Heart right ventricle (tissue), 16 donors: ENCODE data around the gene TBC1D3E. TPM values are rescaled to one million over a fixed set of nuclear protein-coding genes. Genes with fewer than 3 reads are reported as not detected.
"Not testable (repeated sequence)": the region's sequence is repeated elsewhere in the genome, so short reads cannot be mapped to it uniquely, and the experiment has no call there.

Experiments used
- ATAC-seq, 8 donors: fragments of 200-7000 bp; cut with Tn5 transposase; one replicate each; pipeline ENCODE4 v1.9.1; 2020; ENCODE audit warnings: mild to moderate bottlenecking in 8 of 8, moderate library complexity in 8 of 8, moderate number of reproducible peaks in 1 of 8
- DNase-seq, 2 donors: peaks; one replicate each; pipeline ENCODE4 v3.0.0-alpha.2; 2020
- H3K27ac ChIP-seq, 10 donors: fragments of 200-600 bp; sonication (generic) in 2 of 10; one replicate each; pipeline versions ENCODE4 v1.5.0 to v1.8.0; 2020 to 2022; ENCODE audit warnings: mild to moderate bottlenecking in 3 of 10
- H3K27me3 ChIP-seq, 7 donors: fragments of 200-600 bp; one replicate each; pipeline ENCODE4 v1.8.0; 2021 to 2022; ENCODE audit warnings: mild to moderate bottlenecking in 2 of 7
- H3K36me3 ChIP-seq, 9 donors: fragments of 200-600 bp; sonication (generic) in 1 of 9; one replicate each; pipeline versions ENCODE4 v1.5.0 to v1.8.0; 2020 to 2022; ENCODE audit warnings: mild to moderate bottlenecking in 2 of 9
- H3K4me1 ChIP-seq, 9 donors: fragments of 200-600 bp; sonication (generic) in 1 of 9; one replicate each; pipeline versions ENCODE4 v1.5.0 to v1.8.0; 2020 to 2022; ENCODE audit warnings: mild to moderate bottlenecking in 4 of 9
- H3K4me3 ChIP-seq, 10 donors: fragments of 200-600 bp; sonication (generic) in 2 of 10; one replicate each; pipeline versions ENCODE4 v1.5.0 to v1.8.0; 2020 to 2022; ENCODE audit warnings: mild to moderate bottlenecking in 7 of 10, moderate library complexity in 2 of 10
- H3K9me3 ChIP-seq, 11 donors: fragments of 200-600 bp in 10 of 11; sonication (generic) in 2 of 11; one replicate each; pipeline versions ENCODE4 v1.5.0 to v1.8.0; 2013 to 2022; ENCODE audit warnings: mild to moderate bottlenecking in 2 of 11, control low read depth in 1 of 11, moderate library complexity in 1 of 11
- WGBS, 2 donors: extraction: QIAGEN DNeasy Blood & Tissue Kit; methylation state at CpG; one replicate each; pipeline ENCODE4 v1.1.7; 2013; ENCODE audit warnings: inconsistent platforms in 1 of 2; 5-methylcytosine and 5-hydroxymethylcytosine counted together
- intact Hi-C, 10 donors: fragments of 100-400 bp; cut with DNase I; formaldehyde crosslinking; loops; one replicate each; pipeline versions ENCODE4 v1.11.1 to v1.14.2; 2022
- long read RNA-seq, 3 donors: library from polyadenylated mRNA; unstranded; transcript quantifications; one replicate each; pipeline ENCODE4 v2.0.0, GENCODE V29; 2020 to 2021
- polyA plus RNA-seq, 2 donors: library from polyadenylated mRNA; stranded (reverse); fragments of 200-250 nt; gene quantifications; one replicate each; pipeline ENCODE4 v1.2.3, GENCODE V29; 2013
- total RNA-seq, 10 donors: library from RNA; stranded (reverse); fragmentation: NEBNext Ultra II Directional in 3 of 10; extraction: Animal tissue kit (Norgen Biotek cat#: 25700) in 3 of 10; gene quantifications; one replicate each; pipeline versions ENCODE4 v1.2.1 to v1.2.4, GENCODE V29; 2021 to 2023
- donor health status: Arrhythmogenic right ventricular cardiomyopathy.
- donor health status: ischemic (EF 13 %, LVEDD 7.1; RV severe dilation, severe dysfunction).
- donor health status: healthy with polysubstance abuse.
- donor health status: DM: no; HTN: yes; CAD: no.
- donor health status: DM: no; HTN: no; CAD: no.
- donor health status: ischemic (EF 25% LVEDD 6.9; RV normal size, moderate dysfunction).
- donor health status: ischemic (EF 25% LVEDD 5.7; RV mildly dilated, moderate dysfunction).
- donor health status: healthy.
- donor health status: DM: yes; HTN: yes; CAD: no.
- donor health status: Ischemic cardiomyopathy.
- donor health status: ischemic (EF 35%, LVEDD 5.7; RV mildly dilated, moderate dysfunction).
- donor health status: nonischemic (EF 11% LVEDD 7.7; RV severe dilation, severe dysfunction).
- donor health status: DM: yes; HTN: yes; CAD: no.
- donor health status: PGD.
- donor health status: ischemic (EF 29% LVEDD 5.4; RV normal size, mild dysfunction).
- donor health status: nonischemic (EF 23%, LVEDD 6.1; RV moderate dilation, normal function).

The TBC1D3E gene
- total RNA-seq, result not detected
- polyA plus RNA-seq, result under 1 TPM in 1 of 2 donors, not detected in 1; 0.03 TPM
- long read RNA-seq, donor 1, result 0 reads
- long read RNA-seq, donor 2, result 0 reads
- long read RNA-seq, donor 3, result 0 reads

DNA sequence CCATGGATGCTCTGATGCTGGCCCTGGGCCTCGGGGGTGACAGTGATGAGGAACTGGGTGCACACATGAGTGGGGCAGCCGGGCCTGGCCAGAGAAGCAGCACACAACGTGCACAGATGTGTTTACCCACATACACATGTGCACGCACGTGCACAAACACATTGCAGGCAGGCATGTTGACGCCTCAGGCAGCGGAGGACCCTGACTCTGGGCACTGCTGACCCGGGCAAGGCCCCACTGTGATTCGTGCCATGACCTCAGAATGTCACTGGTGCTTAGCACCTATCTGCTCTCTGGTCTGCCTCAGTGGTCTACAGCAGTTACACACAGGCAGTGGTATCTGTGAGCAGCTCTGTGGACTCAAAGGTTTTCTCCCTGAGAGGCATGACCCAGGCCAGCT lies at the start of gene TBC1D3E:
Gene TBC1D3E (plus strand): TSS at position 301 of the 400 bp plus-strand sequence. CDS start 1,545 bp downstream, outside the sequence.
- ATAC-seq, H3K27ac ChIP-seq, H3K9me3 ChIP-seq, DNase-seq, H3K27me3 ChIP-seq, H3K4me3 ChIP-seq, H3K4me1 ChIP-seq, intact Hi-C loops, H3K36me3 ChIP-seq: not testable (repeated sequence)
- no CpG with 5 or more reads among the region's 9 CpGs for WGBS, 2 donors

GRCh38 chr17:38087344-38087743 lies 40.4 kb upstream of the TBC1D3E start:
- peak in 1 of 8 donors; percentile 66 for ATAC-seq
- H3K9me3 ChIP-seq, intact Hi-C loops, H3K27me3 ChIP-seq, H3K36me3 ChIP-seq, H3K4me3 ChIP-seq, H3K4me1 ChIP-seq, H3K27ac ChIP-seq, DNase-seq: not testable (repeated sequence)
- no CpG with 5 or more reads among the region's 1 CpG for WGBS, 2 donors

DNA sequence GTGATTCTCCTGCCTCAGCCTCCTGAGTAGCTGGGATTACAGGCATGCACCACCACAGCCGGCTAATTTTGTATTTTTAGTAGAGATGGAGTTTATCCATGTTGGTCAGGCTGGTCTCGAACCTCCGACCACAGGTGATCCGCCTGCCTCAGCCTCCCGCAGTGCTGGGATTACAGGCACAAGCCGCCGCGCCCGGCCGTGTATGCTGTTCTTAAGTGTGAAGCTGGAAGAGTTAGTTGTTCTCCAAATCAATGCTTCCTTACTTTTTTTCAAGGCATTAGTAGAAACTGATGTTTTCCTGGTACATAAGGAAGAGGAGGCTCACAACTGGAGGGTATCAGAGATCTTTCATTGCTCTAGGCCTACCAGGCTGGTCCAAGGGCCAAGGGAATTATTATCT lies 39.6 kb upstream of the TBC1D3E start:
- H3K36me3 ChIP-seq, H3K4me3 ChIP-seq, H3K4me1 ChIP-seq, ATAC-seq, intact Hi-C loops, H3K27ac ChIP-seq, H3K9me3 ChIP-seq, H3K27me3 ChIP-seq: not testable (repeated sequence)
- peak in 1 of 2 donors; percentile 1 for DNase-seq
- WGBS, 2 donors, result 97% methylated on average over 6 of the region's 10 CpGs; no CpG with 5 or more reads in 1 of the 2 donors

DNA sequence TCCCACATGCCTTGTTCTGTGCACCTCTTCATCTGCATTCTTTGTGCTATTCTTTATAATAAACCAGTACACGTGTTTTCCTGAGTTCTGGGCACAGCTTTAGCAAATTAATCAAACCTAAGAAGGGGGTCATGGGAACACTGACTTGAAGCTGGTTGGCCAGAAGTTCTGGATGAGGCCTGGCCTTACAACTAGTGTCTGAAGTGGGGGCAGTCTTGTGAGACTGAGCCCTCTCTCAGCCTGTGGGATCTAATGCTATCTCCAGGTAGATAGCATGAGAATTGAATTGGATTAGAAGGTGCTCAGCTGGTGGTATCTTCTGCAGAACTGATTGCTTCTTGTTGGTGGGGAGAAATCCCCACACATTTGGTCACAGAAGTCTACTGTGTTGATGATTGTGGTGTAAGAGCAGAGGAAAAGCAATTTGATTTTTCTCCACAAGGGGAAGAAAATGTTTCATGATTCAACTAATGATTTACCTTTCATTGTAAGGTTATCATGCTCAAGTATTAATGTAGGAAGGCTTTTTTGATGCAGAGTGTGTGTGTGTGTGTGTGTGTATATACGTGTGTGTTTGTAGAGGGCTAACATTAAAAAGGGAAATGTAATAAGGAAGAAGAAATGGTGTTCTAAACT lies 33.6 kb upstream of the TBC1D3E start:
- ATAC-seq, H3K36me3 ChIP-seq, H3K27ac ChIP-seq, H3K4me3 ChIP-seq, H3K27me3 ChIP-seq, intact Hi-C loops, H3K4me1 ChIP-seq, H3K9me3 ChIP-seq, DNase-seq: not testable (repeated sequence)
- no CpG with 5 or more reads among the region's 2 CpGs for WGBS, 2 donors

- H3K4me3 ChIP-seq, H3K9me3 ChIP-seq, H3K27ac ChIP-seq, ATAC-seq, H3K4me1 ChIP-seq, DNase-seq, H3K27me3 ChIP-seq, intact Hi-C loops, H3K36me3 ChIP-seq: not testable (repeated sequence)
- WGBS, 2 donors, result no CpG with 5 or more reads among the region's 1 CpG
Observed at GRCh38 chr17:38099262-38099661, 28.5 kb upstream of the TBC1D3E start.

- ATAC-seq, H3K9me3 ChIP-seq, H3K4me3 ChIP-seq, H3K4me1 ChIP-seq, DNase-seq, intact Hi-C loops, H3K27me3 ChIP-seq, H3K36me3 ChIP-seq, H3K27ac ChIP-seq: not testable (repeated sequence)
- no CpG with 5 or more reads among the region's 1 CpG for WGBS, 2 donors
Observed at GRCh38 chr17:38119829-38120228, 7.9 kb upstream of the TBC1D3E start.

GRCh38 chr17:38134860-38135259 lies 7.1 kb downstream of the TBC1D3E start:
- ATAC-seq, intact Hi-C loops, H3K27me3 ChIP-seq, H3K4me1 ChIP-seq, H3K4me3 ChIP-seq, H3K36me3 ChIP-seq, H3K9me3 ChIP-seq, H3K27ac ChIP-seq: not testable (repeated sequence)
- DNase-seq, result peak in 1 of 2 donors; percentile 12
- WGBS, 2 donors, result 92 to 97% methylated on average over 8 to 9 of the region's 16 CpGs

Other genes starting within 250 kb of the TBC1D3E start
- not detected for gene TBC1D3K, start 203.5 kb upstream of the TBC1D3E start, total RNA-seq
- gene TBC1D3K, start 203.5 kb upstream of the TBC1D3E start, polyA plus RNA-seq, result not detected
- gene TBC1D3L, start 138.9 kb upstream of the TBC1D3E start, total RNA-seq, result 1 to 10 TPM in 9 of 10 donors, under 1 TPM in 1; 0.21 to 7.3 (median 3.4) TPM
- 10 to 100 TPM in 1 of 2 donors, 1 to 10 TPM in 1; 2.8 to 17.9 TPM for gene TBC1D3L, start 138.9 kb upstream of the TBC1D3E start, polyA plus RNA-seq
- gene TBC1D3D, start 124.0 kb upstream of the TBC1D3E start, total RNA-seq, result 1 to 10 TPM in 1 of 10 donors, under 1 TPM in 3, not detected in 6; 0.30 to 1.2 (median 0.70) TPM
- under 1 TPM; 0.15 to 0.75 TPM for gene TBC1D3D, start 124.0 kb upstream of the TBC1D3E start, polyA plus RNA-seq
- under 1 TPM in 1 of 10 donors, not detected in 9; 0.65 TPM for gene TBC1D3C, start 59.3 kb upstream of the TBC1D3E start, total RNA-seq
- gene TBC1D3C, start 59.3 kb upstream of the TBC1D3E start, polyA plus RNA-seq, result under 1 TPM in 1 of 2 donors, not detected in 1; 0.88 TPM
- gene TBC1D3, start 64.6 kb downstream of the TBC1D3E start, total RNA-seq, result 1 to 10 TPM in 2 of 10 donors, not detected in 8; 1.9 to 2.8 TPM
- gene TBC1D3, start 64.6 kb downstream of the TBC1D3E start, polyA plus RNA-seq, result under 1 TPM in 1 of 2 donors, not detected in 1; 0.03 TPM
- 10 to 100 TPM; 36.1 to 44.6 (median 39.9) TPM for gene MRPL45, start 169.2 kb downstream of the TBC1D3E start, total RNA-seq
- 10 to 100 TPM; 16.0 to 28.2 TPM for gene MRPL45, start 169.2 kb downstream of the TBC1D3E start, polyA plus RNA-seq
- under 1 TPM in 8 of 10 donors, not detected in 2; 0.02 to 0.09 (median 0.06) TPM for gene GPR179, start 216.0 kb downstream of the TBC1D3E start, total RNA-seq
- under 1 TPM; under 0.01 to 0.22 TPM for gene GPR179, start 216.0 kb downstream of the TBC1D3E start, polyA plus RNA-seq
- 10 to 100 TPM; 11.2 to 23.8 (median 16.3) TPM for gene SOCS7, start 223.9 kb downstream of the TBC1D3E start, total RNA-seq
- 1 to 10 TPM; 2.9 to 4.0 TPM for gene SOCS7, start 223.9 kb downstream of the TBC1D3E start, polyA plus RNA-seq